Measurements from ENCODE around the gene ERCC6.

DNA sequence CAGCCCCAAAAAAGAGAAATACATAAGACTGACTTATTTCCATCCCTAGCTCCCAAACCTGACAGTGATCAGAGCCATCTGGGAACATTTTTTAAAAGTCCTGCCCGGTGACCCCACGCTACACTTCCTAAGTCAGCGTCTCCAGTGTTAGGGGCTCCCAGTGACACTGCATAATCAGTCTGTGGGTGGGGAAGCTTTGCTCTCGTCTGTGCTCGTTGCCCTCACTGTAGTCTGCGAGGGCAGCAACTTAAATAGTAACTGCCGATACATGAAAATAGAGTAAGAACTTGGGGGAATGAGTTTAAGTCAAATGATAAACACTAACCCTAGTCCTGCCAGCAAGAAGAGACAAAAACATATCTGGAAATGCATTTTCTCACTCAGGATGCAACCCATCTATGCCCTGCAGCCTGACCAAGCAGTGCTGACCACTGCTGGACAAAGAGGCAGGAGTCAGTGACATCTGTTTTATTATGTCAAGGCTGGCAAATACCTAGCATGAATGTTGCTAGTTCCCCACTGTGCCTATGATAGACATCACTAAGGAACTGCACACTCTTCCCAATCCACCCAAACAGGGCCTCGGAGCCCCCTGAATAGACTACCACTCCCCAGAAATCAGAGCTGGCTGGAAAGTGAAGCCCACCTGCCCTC lies 18.7 kb downstream of the ERCC6 start:
- TF ChIP-seq, protein P1, sequence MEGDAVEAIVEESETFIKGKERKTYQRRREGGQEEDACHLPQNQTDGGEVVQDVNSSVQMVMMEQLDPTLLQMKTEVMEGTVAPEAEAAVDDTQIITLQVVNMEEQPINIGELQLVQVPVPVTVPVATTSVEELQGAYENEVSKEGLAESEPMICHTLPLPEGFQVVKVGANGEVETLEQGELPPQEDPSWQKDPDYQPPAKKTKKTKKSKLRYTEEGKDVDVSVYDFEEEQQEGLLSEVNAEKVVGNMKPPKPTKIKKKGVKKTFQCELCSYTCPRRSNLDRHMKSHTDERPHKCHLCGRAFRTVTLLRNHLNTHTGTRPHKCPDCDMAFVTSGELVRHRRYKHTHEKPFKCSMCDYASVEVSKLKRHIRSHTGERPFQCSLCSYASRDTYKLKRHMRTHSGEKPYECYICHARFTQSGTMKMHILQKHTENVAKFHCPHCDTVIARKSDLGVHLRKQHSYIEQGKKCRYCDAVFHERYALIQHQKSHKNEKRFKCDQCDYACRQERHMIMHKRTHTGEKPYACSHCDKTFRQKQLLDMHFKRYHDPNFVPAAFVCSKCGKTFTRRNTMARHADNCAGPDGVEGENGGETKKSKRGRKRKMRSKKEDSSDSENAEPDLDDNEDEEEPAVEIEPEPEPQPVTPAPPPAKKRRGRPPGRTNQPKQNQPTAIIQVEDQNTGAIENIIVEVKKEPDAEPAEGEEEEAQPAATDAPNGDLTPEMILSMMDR (IDR thresholded peaks at IDR 0.05; ENCODE audit: extremely low read depth in 1 of 2, insufficient read depth in 1 of 2, low read depth in 1 of 2, low read length in 2 of 2): no peak
- TF ChIP-seq POLR2AphosphoS5 (IDR thresholded peaks at IDR 0.05; ENCODE audit: insufficient read depth, low read depth, low read length) (no peak), POLR2A (IDR thresholded peaks at IDR 0.05; ENCODE audit: low read depth, low read length) (no peak)
- TF ChIP-seq, protein P2, sequence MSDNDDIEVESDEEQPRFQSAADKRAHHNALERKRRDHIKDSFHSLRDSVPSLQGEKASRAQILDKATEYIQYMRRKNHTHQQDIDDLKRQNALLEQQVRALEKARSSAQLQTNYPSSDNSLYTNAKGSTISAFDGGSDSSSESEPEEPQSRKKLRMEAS (IDR thresholded peaks at IDR 0.05; ENCODE audit: insufficient read depth, insufficient read length): no peak
